K562 (cell line): ENCODE data around the gene SPTAN1. TPM values are rescaled to one million over a fixed set of nuclear protein-coding genes. Genes with fewer than 3 reads are reported as not detected.

Source experiments
- ATAC-seq: fragments of 200-7000 bp; cut with Tn5 transposase; 3 replicates; pipeline ENCODE4 v1.9.1; 2020; ENCODE audit warnings: moderate library complexity
- BruUV-seq: library from RNA; stranded (reverse); fragments of 400-500 nt; replicated peaks from 2 replicates; lab custom pipeline; 2021; lab: Mats Ljungman, UMichigan
- CTCF ChIA-PET: fragments of 300-600 bp; formaldehyde crosslinking; extraction: SDS; loops from one replicate; lab custom pipeline; 2021; ENCODE audit warnings: low intra/inter-chr PET ratio; lab: Yijun Ruan, JAX
- POLR2A ChIA-PET: fragments of 300-600, 350-650 bp; sonication (Branson Sonifier 250); formaldehyde crosslinking; extraction: SDS; loops from one replicate; lab custom pipeline; 2021; ENCODE audit warnings: antibody characterized with exemption, inconsistent platforms; lab: Yijun Ruan, JAX
- DNase-seq, 4 experiments: peaks; one replicate each; pipeline versions ENCODE4 v3.0.0 to v3.0.0-alpha.2; 2011 to 2018; ENCODE audit warnings: low spot score in 3 of 4, mixed read lengths in 3 of 4; ENCODE audit errors: extremely low read depth in 1 of 4
- FAIRE-seq: peaks from 2 replicates; lab custom pipeline; 2011; peaks lifted over from hg19 to GRCh38; lab: Jason Lieb, UNC
- H2AFZ ChIP-seq: 2 replicates; pipeline ENCODE4 v1.6.0; 2011; ENCODE audit warnings: low read depth, low read length, control low read depth, inconsistent platforms
- H3K27ac ChIP-seq: fragments of 200-600 bp; 3 replicates; pipeline ENCODE4 v1.8.0; 2011; ENCODE audit warnings: low read depth, mild to moderate bottlenecking, control low read depth, inconsistent platforms, low read length, moderate library complexity, mixed read lengths; ENCODE audit errors: extremely low read depth
- H3K27me3 ChIP-seq, 2 experiments: fragments of 300-600 bp in 1 of 2; 2 replicates in 1 of 2; 3 replicates in 1 of 2; pipeline versions ENCODE4 v1.6.0 to v1.8.0; 2011; ENCODE audit warnings: inconsistent platforms in 2 of 2, low read length in 2 of 2, mild to moderate bottlenecking in 1 of 2, mixed read lengths in 1 of 2, moderate library complexity in 1 of 2; ENCODE audit not compliant: control insufficient read depth in 2 of 2, insufficient read depth in 2 of 2
- H3K36me3 ChIP-seq: fragments of 300-600 bp; 3 replicates; pipeline ENCODE4 v1.8.0; 2011; ENCODE audit warnings: mild to moderate bottlenecking, low read length, inconsistent platforms; ENCODE audit not compliant: control insufficient read depth, insufficient read depth
- H3K4me1 ChIP-seq, 2 experiments: fragments of 200-600 bp in 1 of 2; replicated peaks in 1 of 2; 2 replicates in 1 of 2; 3 replicates in 1 of 2; pipeline versions ENCODE4 v1.5.1 to v1.8.0; 2011; ENCODE audit warnings: inconsistent platforms in 2 of 2, low read length in 2 of 2, mild to moderate bottlenecking in 1 of 2, mixed read lengths in 1 of 2, moderate library complexity in 1 of 2; ENCODE audit not compliant: control insufficient read depth in 2 of 2, insufficient read depth in 2 of 2
- H3K4me2 ChIP-seq: 2 replicates; pipeline ENCODE4 v1.6.1; 2011; ENCODE audit warnings: low read length, control low read depth, inconsistent platforms, mixed read lengths; ENCODE audit not compliant: insufficient read depth
- H3K4me3 ChIP-seq: fragments of 200-600 bp; sonication (generic), shearing (Covaris generic); 2 replicates; pipeline ENCODE4 v1.5.1; 2016; ENCODE audit warnings: control low read depth, inconsistent platforms
- H3K79me2 ChIP-seq: fragments of 200-600 bp; 3 replicates; pipeline ENCODE4 v1.8.0; 2011; ENCODE audit warnings: low read length, inconsistent platforms; ENCODE audit not compliant: control insufficient read depth, insufficient read depth
- H3K9ac ChIP-seq, 2 experiments: 2 replicates each; pipeline versions ENCODE4 v1.6.0 to v1.6.1; 2011; ENCODE audit warnings: low read depth in 2 of 2, low read length in 2 of 2, control low read depth in 1 of 2, inconsistent platforms in 1 of 2, mild to moderate bottlenecking in 1 of 2, mixed read lengths in 1 of 2; ENCODE audit not compliant: insufficient read depth in 1 of 2
- H3K9me1 ChIP-seq: one replicate; pipeline ENCODE4 v1.6.0; 2011; ENCODE audit warnings: inconsistent platforms, mild to moderate bottlenecking, low read length, moderate library complexity; ENCODE audit not compliant: control insufficient read depth, insufficient read depth
- H3K9me3 ChIP-seq: replicated peaks from 2 replicates; pipeline ENCODE4 v1.5.1; 2011; ENCODE audit warnings: low read depth, low read length, inconsistent platforms; ENCODE audit not compliant: control insufficient read depth, insufficient read depth
- H4K20me1 ChIP-seq: replicated peaks from 2 replicates; pipeline ENCODE4 v1.6.1; 2011; ENCODE audit warnings: low read length, inconsistent platforms, mixed read lengths; ENCODE audit not compliant: control insufficient read depth, insufficient read depth
- DACH1 ChIP-seq: fragments of 450-650 bp; IDR thresholded peaks from 2 replicates; pipeline ENCODE4 v1.6.1; 2018; ENCODE audit not compliant: partially characterized antibody
- MCM7 ChIP-seq, 2 experiments: fragments of 450-650 bp; IDR thresholded peaks; 2 replicates each; pipeline ENCODE4 v1.6.1; 2016 to 2018
- SRF ChIP-seq, 2 experiments: fragments of 250-450, 450-650 bp in 1 of 2; sonication (Bioruptor Pico) in 1 of 2; sonication (generic) in 1 of 2; formaldehyde crosslinking; IDR thresholded peaks; 2 replicates each; pipeline versions ENCODE4 v1.5.0 to v1.5.1; 2020 to 2022; ENCODE audit warnings: mild to moderate bottlenecking in 1 of 2, missing genetic modification reagents in 1 of 2
- TFAP4 ChIP-seq: sonication (generic); formaldehyde crosslinking; IDR thresholded peaks from 2 replicates; pipeline ENCODE4 v1.8.0; 2022; ENCODE audit warnings: missing genetic modification reagents, mild to moderate bottlenecking, moderate library complexity, borderline replicate concordance
- ZKSCAN8 ChIP-seq: fragments of 200-800 bp; sonication (Bioruptor generic); IDR thresholded peaks from 2 replicates; pipeline ENCODE4 v1.6.1; 2016; ENCODE audit warnings: missing genetic modification characterization, missing compliant biosample characterization
- ZSCAN32 ChIP-seq: fragments of 450-650 bp; formaldehyde crosslinking; IDR thresholded peaks from 2 replicates; pipeline ENCODE4 v1.4.0; 2020; ENCODE audit warnings: mild to moderate bottlenecking, moderate library complexity
- WGBS: fragments of 100-300 bp; shearing (Covaris generic); methylation state at CpG from one replicate; pipeline ENCODE4 v1.1.6; 2016; ENCODE audit warnings: low coverage, mixed read lengths; ENCODE audit not compliant: insufficient coverage; ENCODE audit errors: missing lambda C conversion rate; 5-methylcytosine and 5-hydroxymethylcytosine counted together
- in situ Hi-C: fragments of 300-500 bp; cut with MboI; formaldehyde crosslinking; loops from 4 replicates; pipeline ENCODE4 v1.15.0; 2018; ENCODE audit warnings: inconsistent platforms, mixed read lengths
- intact Hi-C: fragments of 100-400 bp; cut with micrococcal nuclease; formaldehyde crosslinking; loops from 2 replicates; pipeline ENCODE4 v1.14.2; 2022
- polyA plus RNA-seq, 8 experiments: library from polyadenylated mRNA; depleted of rRNA in 4 of 8; stranded (reverse) in 5 of 8; unstranded in 3 of 8; fragments of >200 nt; fragmentation: Nextera tagmentation in 2 of 8; fragmentation: Illumina TruSeq in 1 of 8; extraction: Ambion mirVana in 2 of 8; extraction: Trizol in 1 of 8; gene quantifications; 2 replicates each; pipeline versions ENCODE4 v1.2.1 to v1.2.3, GENCODE V29; 2011 to 2014; ENCODE audit warnings: inconsistent platforms in 1 of 8, missing spikeins in 1 of 8
- total RNA-seq, 7 experiments: library from RNA; depleted of rRNA in 6 of 7; stranded (reverse); fragments of >200 nt in 6 of 7; fragmentation: Illumina TruSeq in 2 of 7; extraction: Trizol in 2 of 7; gene quantifications; 2 replicates each; pipeline versions ENCODE4 v1.2.1 to v1.2.3, GENCODE V29; 2011 to 2021; ENCODE audit warnings: low replicate concordance in 1 of 7

The SPTAN1 gene
- total and polyA plus RNA-seq, 9 of the 15 experiments (the other 6 are each of a cell fraction or from before 2014, with no cell fraction given), result 1.5 to 13.5 (median 6.8) TPM

DNA sequence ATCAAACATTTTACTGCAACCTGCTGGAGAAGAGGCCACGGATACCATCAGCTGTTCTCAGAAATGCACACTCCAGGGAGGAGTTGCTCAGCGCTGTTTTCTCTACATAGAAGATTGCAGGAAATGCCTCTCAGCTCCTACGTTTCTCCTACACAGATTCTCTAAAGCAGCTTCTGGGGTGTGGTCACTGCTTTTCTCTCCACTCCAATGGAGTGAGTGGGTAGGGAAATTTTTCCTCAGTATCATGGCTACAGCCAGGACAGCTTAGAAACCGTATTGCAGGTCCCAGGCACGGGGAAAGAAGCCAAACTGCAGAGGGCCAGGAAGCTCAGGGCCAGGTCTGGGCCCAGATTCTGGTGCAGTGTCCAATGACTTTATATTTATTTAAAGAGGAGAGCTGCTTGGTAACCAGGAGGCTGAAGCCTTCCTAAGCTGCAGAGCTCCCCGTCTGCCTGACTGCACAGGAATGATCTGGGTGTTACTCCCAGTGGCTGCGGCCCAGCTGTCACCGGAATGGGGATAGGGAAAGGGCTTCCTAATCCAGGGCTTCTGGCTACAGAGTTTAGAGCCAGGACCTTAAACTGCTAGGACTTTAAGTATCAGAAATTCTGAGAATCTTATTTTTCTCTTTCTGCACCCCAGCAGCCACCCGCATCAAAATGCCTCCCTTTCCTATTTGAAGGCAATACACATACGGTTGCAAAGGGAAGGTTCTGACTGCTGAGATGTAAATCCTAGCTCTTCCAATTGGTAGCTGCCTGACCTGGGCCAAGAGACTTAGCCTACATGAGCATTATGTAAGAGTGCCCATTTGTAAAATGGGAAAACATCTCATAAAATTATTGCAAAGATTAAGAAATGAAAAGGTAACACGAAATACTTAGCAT is 1.4 kb upstream of the SPTAN1 start:
- Histone ChIP-seq H3K9me1 (no peaks in the 10 kb centered on the region), H2AFZ (peak overlapping the region; percentile 78), H3K4me3 (no peak overlapping the region), H3K4me2 (peak overlapping the region; percentile 68; the same call in 1 of the 2 replicates), H3K27ac (no peak overlapping the region), H3K9ac (peak overlapping the region in 1 of 2 experiments; percentile 49; a peak in 1 of 4 replicates), H3K79me2 (no peaks in the 10 kb centered on the region), H4K20me1 (no peaks in the 10 kb centered on the region; the same call in 1 of the 2 replicates), H3K9me3 (no peaks in the 10 kb centered on the region), H3K36me3 (no peaks in the 10 kb centered on the region), H3K4me1 (peaks cover 20% of the 10 kb centered on the region in 2 experiments), H3K27me3 (peaks cover 3 to 4% of the 10 kb centered on the region in 2 experiments; a peak in 1 of 5 replicates)
- TF ChIP-seq ZSCAN32 (CRISPR knock-in tag), result no peak
- TF ChIP-seq DACH1, result peak; percentile 51
- TF ChIP-seq ZKSCAN8 (CRISPR knock-in tag), result no peak
- TF ChIP-seq MCM7 (IDR thresholded peaks at IDR 0.05), result no peak
- TF ChIP-seq SRF (CRISPR knock-in tag; IDR thresholded peaks at IDR 0.05), result peak in 1 of 2 experiments; percentile 39; a peak in 1 of 4 replicates
- 0 out of 2 replicates have a peak, but pooled peaks have one; percentile 25 for TF ChIP-seq TFAP4
- intact Hi-C loops (loop anchor here (5.0 to 10.0 kb wide), 3 partner anchors 49 to 186 kb away; partner anchors contain the start of gene GLE1), in situ Hi-C loops (no loop called here)
- POLR2A ChIA-PET, result interaction anchor here (0.6 to 3.6 kb wide), 7 partner anchors 11 to 146 kb away, joined by 3 to 27 read pairs (median 5); no protein-coding TSS in a partner anchor
- DNase-seq (peak in 1 of 4 experiments; percentile 33), FAIRE-seq (no peak), ATAC-seq (no peak)
- CTCF ChIA-PET, result no interaction called here
- no TSS peak for BruUV-seq
- 40% methylated on average over 11 of the region's 11 CpGs for WGBS
